B cell (primary cell): Measurements from ENCODE around the gene CORO1C. TPM values are rescaled to one million over a fixed set of nuclear protein-coding genes. Genes with fewer than 3 reads are reported as not detected.

Experiments
- ATAC-seq: fragments of 200-7000 bp; cut with Tn5 transposase; one replicate; pipeline ENCODE4 v1.10.0; 2021; ENCODE audit warnings: low read depth, mild to moderate bottlenecking, moderate number of reproducible peaks, moderate library complexity
- CTCF ChIA-PET: fragments of 350-600 bp; sonication (Branson Sonifier 250); formaldehyde crosslinking; loops from one replicate; lab custom pipeline; 2021; ENCODE audit warnings: antibody characterized with exemption, inconsistent platforms; lab: Charles Lee
- POLR2A ChIA-PET: fragments of 350-600 bp; sonication (Branson Sonifier 250); formaldehyde crosslinking; loops from one replicate; lab custom pipeline; 2021; ENCODE audit warnings: antibody characterized with exemption; lab: Charles Lee
- DNase-seq: peaks from one replicate; pipeline ENCODE4 v3.0.0; 2013
- H2AFZ ChIP-seq: 2 replicates; pipeline ENCODE4 v1.6.1; 2012; ENCODE audit warnings: mild to moderate bottlenecking, low read depth, low read length; ENCODE audit not compliant: insufficient read depth, poor library complexity, severe bottlenecking
- H3K27ac ChIP-seq, 2 donors: 1 replicate in 1 of 2; 2 replicates in 1 of 2; pipeline ENCODE4 v1.5.1; 2012 to 2013; ENCODE audit warnings: low read length in 2 of 2, mild to moderate bottlenecking in 2 of 2, moderate library complexity in 1 of 2
- H3K27me3 ChIP-seq, 4 experiments: fragments of 200-600 bp in 1 of 4; sonication (generic) in 1 of 4; replicated peaks in 1 of 4; 1 replicate in 2 of 4; 2 replicates in 2 of 4; pipeline versions ENCODE4 v1.6.1 to v1.7.0; 2013 to 2016; ENCODE audit warnings: low read length in 3 of 4, mild to moderate bottlenecking in 2 of 4, mixed read lengths in 1 of 4, moderate library complexity in 1 of 4; ENCODE audit not compliant: insufficient read depth in 4 of 4, control insufficient read depth in 3 of 4; ENCODE audit errors: control extremely low read depth in 1 of 4
- H3K36me3 ChIP-seq, 2 experiments: replicated peaks in 1 of 2; 1 replicate in 1 of 2; 2 replicates in 1 of 2; pipeline versions ENCODE4 v1.6.1 to v1.7.1; 2013; ENCODE audit warnings: low read length in 1 of 2; ENCODE audit not compliant: insufficient read depth in 2 of 2, control insufficient read depth in 1 of 2; ENCODE audit errors: control extremely low read depth in 1 of 2, extremely low read depth in 1 of 2
- H3K4me1 ChIP-seq, 2 donors: fragments of 200-600 bp in 1 of 2; sonication (generic) in 1 of 2; 1 replicate in 1 of 2; 2 replicates in 1 of 2; pipeline versions ENCODE4 v1.5.1 to v1.6.1; 2013 to 2017; ENCODE audit warnings: low read length in 2 of 2; ENCODE audit not compliant: control insufficient read depth in 2 of 2, insufficient read depth in 2 of 2
- H3K4me2 ChIP-seq: replicated peaks from 2 replicates; pipeline ENCODE3; 2012; ENCODE audit warnings: mild to moderate bottlenecking, low read depth, low read length; ENCODE audit not compliant: poor library complexity, severe bottlenecking
- H3K4me3 ChIP-seq, 5 experiments: fragments of 200-600 bp in 1 of 5; sonication (generic) in 1 of 5; 1 replicate in 3 of 5; 2 replicates in 2 of 5; pipeline versions ENCODE4 v1.5.1 to v1.7.0; 2011 to 2016; ENCODE audit warnings: low read length in 4 of 5, mild to moderate bottlenecking in 4 of 5, low read depth in 2 of 5, control low read depth in 1 of 5, moderate library complexity in 1 of 5; ENCODE audit not compliant: insufficient read depth in 1 of 5; ENCODE audit errors: control extremely low read depth in 1 of 5, extremely low read depth in 1 of 5
- H3K79me2 ChIP-seq: fragments of 200-600 bp; sonication (generic); one replicate; pipeline ENCODE4 v1.6.0; 2016; ENCODE audit warnings: low read length; ENCODE audit not compliant: control insufficient read depth, insufficient read depth
- H3K9ac ChIP-seq: fragments of 200-600 bp; sonication (generic); 2 replicates; pipeline ENCODE4 v1.6.1; 2017; ENCODE audit warnings: mild to moderate bottlenecking, low read length, moderate library complexity
- H3K9me3 ChIP-seq, 3 donors: one replicate each; pipeline versions ENCODE4 v1.6.1 to v1.7.1; 2013; ENCODE audit warnings: low read length in 2 of 3; ENCODE audit not compliant: control insufficient read depth in 2 of 3, insufficient read depth in 1 of 3; ENCODE audit errors: control extremely low read depth in 1 of 3
- H4K20me1 ChIP-seq: 2 replicates; pipeline ENCODE4 v1.6.0; 2012; ENCODE audit warnings: mild to moderate bottlenecking, low read length; ENCODE audit not compliant: insufficient read depth, control insufficient read depth, poor library complexity, severe bottlenecking
- H3K27ac Mint-ChIP-seq: one replicate; pipeline ENCODE4 v1.8.0; 2021; ENCODE audit warnings: mixed read lengths
- H3K27me3 Mint-ChIP-seq: one replicate; pipeline ENCODE4 v1.8.0; 2021; ENCODE audit warnings: mixed read lengths
- H3K4me1 Mint-ChIP-seq: one replicate; pipeline ENCODE4 v1.8.0; 2021; ENCODE audit warnings: mixed read lengths
- H3K4me3 Mint-ChIP-seq: one replicate; pipeline ENCODE4 v1.8.0; 2021; ENCODE audit warnings: mixed read lengths
- H3K9me3 Mint-ChIP-seq: one replicate; pipeline ENCODE4 v1.8.0; 2022; ENCODE audit warnings: mixed read lengths; ENCODE audit not compliant: insufficient read depth
- EZH2 ChIP-seq: IDR thresholded peaks from 2 replicates; pipeline ENCODE4 v1.6.1; 2012; ENCODE audit warnings: borderline replicate concordance, low read depth, mild to moderate bottlenecking, moderate library complexity, low read length; ENCODE audit not compliant: insufficient read depth, poor library complexity, severe bottlenecking
- WGBS: methylation state at CpG from one replicate; pipeline ENCODE4 v1.1.5; 2013; ENCODE audit warnings: missing lambda C conversion rate; ENCODE audit not compliant: insufficient coverage; 5-methylcytosine and 5-hydroxymethylcytosine counted together
- intact Hi-C: fragments of 100-400 bp; cut with micrococcal nuclease; formaldehyde crosslinking; loops from one replicate; pipeline ENCODE4 v1.10.0; 2022
- polyA plus RNA-seq: library from polyadenylated mRNA; depleted of rRNA; stranded (reverse); fragments of >200 nt; gene quantifications from 2 replicates; pipeline ENCODE4 v1.2.3, GENCODE V29; 2012
- total RNA-seq, 2 donors: library from RNA; stranded (reverse); fragments of 120-200 nt in 1 of 2; gene quantifications; 1 replicate in 1 of 2; 2 replicates in 1 of 2; pipeline versions ENCODE4 v1.2.3 to v1.2.4, GENCODE V29; 2013 to 2022
- TF ChIP-seq, protein P1 (sequence below): fragments of 200-600 bp; IDR thresholded peaks from one replicate; pipeline ENCODE4 v1.8.0; 2022; ENCODE audit warnings: antibody characterized with exemption, mild to moderate bottlenecking

CORO1C gene
- total and polyA plus RNA-seq, 2 donors (not counting 1 experiment from before 2014, with no cell fraction given), result 19.2 to 68.0 TPM

GRCh38 chr12:108745641-108746040 lies 14.3 kb upstream of the CORO1C start:
- no peak overlapping the region for H2AFZ ChIP-seq
- Mint-ChIP-seq H3K4me1 (no peaks in the 10 kb centered on the region), H3K27me3 (peaks cover 5% of the 10 kb centered on the region), H3K9me3 (no peaks in the 10 kb centered on the region), H3K4me3 (no peak overlapping the region), H3K27ac (no peak overlapping the region)
- no peaks in the 10 kb centered on the region for H3K79me2 ChIP-seq
- DNase-seq (no peak), ATAC-seq (no peak)
- no peaks in the 10 kb centered on the region for H4K20me1 ChIP-seq
- peaks cover 0 to 3% (median 2%) of the 10 kb centered on the region in 3 donors for H3K9me3 ChIP-seq
- no peak overlapping the region for H3K4me2 ChIP-seq
- no peaks in the 10 kb centered on the region for H3K27me3 ChIP-seq
- WGBS, result 98% methylated on average over 4 of the region's 5 CpGs
- no peaks in the 10 kb centered on the region for H3K4me1 ChIP-seq
- no peak overlapping the region for H3K4me3 ChIP-seq
- no peaks in the 10 kb centered on the region for H3K36me3 ChIP-seq
- no peak for TF ChIP-seq EZH2
- TF ChIP-seq, protein P1, sequence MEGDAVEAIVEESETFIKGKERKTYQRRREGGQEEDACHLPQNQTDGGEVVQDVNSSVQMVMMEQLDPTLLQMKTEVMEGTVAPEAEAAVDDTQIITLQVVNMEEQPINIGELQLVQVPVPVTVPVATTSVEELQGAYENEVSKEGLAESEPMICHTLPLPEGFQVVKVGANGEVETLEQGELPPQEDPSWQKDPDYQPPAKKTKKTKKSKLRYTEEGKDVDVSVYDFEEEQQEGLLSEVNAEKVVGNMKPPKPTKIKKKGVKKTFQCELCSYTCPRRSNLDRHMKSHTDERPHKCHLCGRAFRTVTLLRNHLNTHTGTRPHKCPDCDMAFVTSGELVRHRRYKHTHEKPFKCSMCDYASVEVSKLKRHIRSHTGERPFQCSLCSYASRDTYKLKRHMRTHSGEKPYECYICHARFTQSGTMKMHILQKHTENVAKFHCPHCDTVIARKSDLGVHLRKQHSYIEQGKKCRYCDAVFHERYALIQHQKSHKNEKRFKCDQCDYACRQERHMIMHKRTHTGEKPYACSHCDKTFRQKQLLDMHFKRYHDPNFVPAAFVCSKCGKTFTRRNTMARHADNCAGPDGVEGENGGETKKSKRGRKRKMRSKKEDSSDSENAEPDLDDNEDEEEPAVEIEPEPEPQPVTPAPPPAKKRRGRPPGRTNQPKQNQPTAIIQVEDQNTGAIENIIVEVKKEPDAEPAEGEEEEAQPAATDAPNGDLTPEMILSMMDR, result no peak
- intact Hi-C loops, result no loop called here
- H3K27ac ChIP-seq, result no peak overlapping the region
- H3K9ac ChIP-seq, result no peak overlapping the region
- ChIA-PET CTCF (interaction anchor here (1.3 kb wide), 1 partner anchor 205 kb away, joined by 3 read pairs; no protein-coding TSS in a partner anchor), POLR2A (no interaction called here)

GRCh38 chr12:108744021-108744897 lies 12.9 kb upstream of the CORO1C start:
- H3K79me2 ChIP-seq, result no peaks in the 10 kb centered on the region
- H3K9me3 Mint-ChIP-seq, result no peaks in the 10 kb centered on the region
- DNase-seq (no peak), ATAC-seq (no peak)
- H3K9ac ChIP-seq, result no peak overlapping the region
- H3K4me2 ChIP-seq, result no peak overlapping the region
- H3K27me3 ChIP-seq, result no peaks in the 10 kb centered on the region
- no peaks in the 10 kb centered on the region for H3K4me1 Mint-ChIP-seq
- no peaks in the 10 kb centered on the region for H4K20me1 ChIP-seq
- no peak for TF ChIP-seq EZH2
- TF ChIP-seq, protein P1, result no peak
- H3K27me3 Mint-ChIP-seq, result peaks cover 5% of the 10 kb centered on the region
- H3K9me3 ChIP-seq, result peaks cover 0 to 3% (median 2%) of the 10 kb centered on the region in 3 donors
- no peak overlapping the region for H3K4me3 Mint-ChIP-seq
- no CpG with 5 or more reads among the region's 5 CpGs for WGBS
- H2AFZ ChIP-seq, result no peak overlapping the region
- ChIA-PET POLR2A (interaction anchor here (0.7 kb wide), 1 partner anchor 36 kb away, joined by 6 read pairs; no protein-coding TSS in a partner anchor), CTCF (interaction anchor here (0.6 to 1.6 kb wide), 2 partner anchors 8 to 13 kb away, joined by 3 read pairs; no protein-coding TSS in a partner anchor)
- no peak overlapping the region for H3K4me3 ChIP-seq
- no peaks in the 10 kb centered on the region for H3K4me1 ChIP-seq
- H3K27ac Mint-ChIP-seq, result no peak overlapping the region
- intact Hi-C loops, result no loop called here
- no peak overlapping the region for H3K27ac ChIP-seq
- H3K36me3 ChIP-seq, result no peaks in the 10 kb centered on the region
